Measurements from ENCODE around the gene CHRNA4.

GRCh38 chr20:63354636-63355350 is 6.4 kb downstream of the CHRNA4 start:
- no peak for TF ChIP-seq CTCF (IDR thresholded peaks at IDR 0.05)
- TF ChIP-seq POLR2A (IDR thresholded peaks at IDR 0.05) = no peak
- no peak for TF ChIP-seq POLR2AphosphoS5 (IDR thresholded peaks at IDR 0.05)
- TF ChIP-seq EP300 (IDR thresholded peaks at IDR 0.05) = no peak
